Testis (tissue), 2 donors: ENCODE measurements around the gene VEGFD.

Experiments
- CTCF ChIP-seq, 3 experiments: fragments of 450-650 bp in 2 of 3; fragments of 200-600 bp in 1 of 3; sonication (generic) in 1 of 3; IDR thresholded peaks; one replicate each; pipeline ENCODE4 v1.5.1; 2016 to 2019; ENCODE audit warnings: antibody characterized with exemption in 3 of 3, mild to moderate bottlenecking in 2 of 3, moderate library complexity in 1 of 3
- POLR2A ChIP-seq: fragments of 450-650 bp; IDR thresholded peaks from one replicate; pipeline ENCODE4 v1.6.1; 2017; ENCODE audit warnings: antibody characterized with exemption, mild to moderate bottlenecking, moderate library complexity

GRCh38 chrX:15410947-15411346 lies 26.7 kb upstream of the VEGFD start:
- TF ChIP-seq CTCF (IDR thresholded peaks at IDR 0.05), result no peak
- no peak for TF ChIP-seq POLR2A
